G401.6 (cell line): ENCODE data around the gene SMCO2.

Source experiments
- FAIRE-seq: peaks from 2 replicates; lab custom pipeline; 2012; peaks lifted over from hg19 to GRCh38; lab: Jason Lieb, UNC

The SMCO2 gene

GRCh38 chr12:27446436-27446835 is at the start of gene SMCO2:
Gene SMCO2 (plus strand): TSS chr12:27446736. CDS start chr12:27470632, 23,896 bp downstream.
- no peak for FAIRE-seq

GRCh38 chr12:27398466-27398865 is 48.1 kb upstream of the SMCO2 start:
- no peak for FAIRE-seq

GRCh38 chr12:27399074-27399473 is 47.5 kb upstream of the SMCO2 start:
- FAIRE-seq: no peak

- FAIRE-seq: no peak
Measured at GRCh38 chr12:27400856-27401354, 45.6 kb upstream of the SMCO2 start.

- FAIRE-seq: no peak
Measured at GRCh38 chr12:27412047-27412446, 34.5 kb upstream of the SMCO2 start.

GRCh38 chr12:27422697-27423096 is 23.8 kb upstream of the SMCO2 start:
- FAIRE-seq: no peak

- peak; percentile 36 for FAIRE-seq
Measured at GRCh38 chr12:27424631-27425230, 21.8 kb upstream of the SMCO2 start.

GRCh38 chr12:27425306-27425705 is 21.2 kb upstream of the SMCO2 start:
- FAIRE-seq: no peak

- no peak for FAIRE-seq
Measured at GRCh38 chr12:27426743-27427487, 19.6 kb upstream of the SMCO2 start.

- FAIRE-seq: no peak
Measured at GRCh38 chr12:27427824-27428223, 18.7 kb upstream of the SMCO2 start.

GRCh38 chr12:27428466-27428865 is 18.1 kb upstream of the SMCO2 start:
- no peak for FAIRE-seq

GRCh38 chr12:27429606-27430005 is 16.9 kb upstream of the SMCO2 start:
- no peak for FAIRE-seq

- no peak for FAIRE-seq
Measured at GRCh38 chr12:27431185-27431584, 15.4 kb upstream of the SMCO2 start.

GRCh38 chr12:27434673-27435565 is 11.6 kb upstream of the SMCO2 start:
- FAIRE-seq: no peak

GRCh38 chr12:27436029-27436428 is 10.5 kb upstream of the SMCO2 start:
- FAIRE-seq: no peak

GRCh38 chr12:27436768-27437167 is 9.8 kb upstream of the SMCO2 start:
- FAIRE-seq: no peak

GRCh38 chr12:27437839-27438238 is 8.7 kb upstream of the SMCO2 start:
- FAIRE-seq: no peak

GRCh38 chr12:27447761-27448160 is 1.2 kb downstream of the SMCO2 start:
- FAIRE-seq: no peak

- FAIRE-seq: no peak
Measured at GRCh38 chr12:27449026-27449425, 2.5 kb downstream of the SMCO2 start.

GRCh38 chr12:27449893-27450534 is 3.5 kb downstream of the SMCO2 start:
- FAIRE-seq: no peak

GRCh38 chr12:27451036-27451825 is 4.7 kb downstream of the SMCO2 start:
- FAIRE-seq: no peak
